CD4-positive, alpha-beta T cell (primary cell): Measurements from ENCODE around the gene SDK1. TPM values are rescaled to one million over a fixed set of nuclear protein-coding genes. Genes with fewer than 3 reads are reported as not detected.

Source experiments
- ATAC-seq: fragments of 200-7000 bp; cut with Tn5 transposase; one replicate; pipeline ENCODE4 v1.10.0; 2022; ENCODE audit warnings: mild to moderate bottlenecking; ENCODE audit not compliant: poor library complexity
- CTCF ChIA-PET: fragments of 350-600 bp; sonication (Branson Sonifier 250); formaldehyde crosslinking; loops from one replicate; lab custom pipeline; 2021; ENCODE audit warnings: antibody characterized with exemption, inconsistent platforms; lab: Charles Lee
- POLR2A ChIA-PET: fragments of 350-600 bp; sonication (Branson Sonifier 250); formaldehyde crosslinking; loops from one replicate; lab custom pipeline; 2021; ENCODE audit warnings: antibody characterized with exemption, inconsistent platforms; lab: Charles Lee
- DNase-seq, 14 experiments: peaks; one replicate each; pipeline ENCODE4 v3.0.0-alpha.2; 2013 to 2020; ENCODE audit warnings: mixed read lengths in 2 of 14
- H3K27ac ChIP-seq, 2 donors: one replicate each; pipeline versions ENCODE4 v1.5.1 to v1.7.0; 2013; ENCODE audit warnings: low read length in 2 of 2, low read depth in 1 of 2, mild to moderate bottlenecking in 1 of 2
- H3K27me3 ChIP-seq, 2 experiments: 1 replicate in 1 of 2; 2 replicates in 1 of 2; pipeline versions ENCODE4 v1.6.1 to v1.7.0; 2013; ENCODE audit warnings: low read length in 2 of 2, control low read depth in 1 of 2, mild to moderate bottlenecking in 1 of 2, moderate library complexity in 1 of 2; ENCODE audit not compliant: insufficient read depth in 2 of 2, control insufficient read depth in 1 of 2
- H3K36me3 ChIP-seq: one replicate; pipeline ENCODE4 v1.6.1; 2013; ENCODE audit warnings: low read length, control low read depth; ENCODE audit not compliant: insufficient read depth
- H3K4me1 ChIP-seq: one replicate; pipeline ENCODE4 v1.6.1; 2013; ENCODE audit warnings: low read length, control low read depth; ENCODE audit not compliant: insufficient read depth
- H3K4me3 ChIP-seq: one replicate; pipeline ENCODE4 v1.5.1; 2013; ENCODE audit warnings: mild to moderate bottlenecking, low read length, moderate library complexity
- H3K9me3 ChIP-seq, 2 experiments: 1 replicate in 1 of 2; 2 replicates in 1 of 2; pipeline versions ENCODE4 v1.6.1 to v1.7.0; 2013; ENCODE audit warnings: low read length in 2 of 2, mild to moderate bottlenecking in 2 of 2, control low read depth in 1 of 2, moderate library complexity in 1 of 2; ENCODE audit not compliant: control insufficient read depth in 1 of 2, insufficient read depth in 1 of 2
- H3K27ac Mint-ChIP-seq: one replicate; pipeline ENCODE4 v1.8.0; 2020; ENCODE audit warnings: mixed read lengths
- H3K27me3 Mint-ChIP-seq: one replicate; pipeline ENCODE4 v1.8.0; 2021; ENCODE audit warnings: mixed read lengths
- H3K36me3 Mint-ChIP-seq: one replicate; pipeline ENCODE4 v1.8.0; 2021; ENCODE audit warnings: low read depth, mixed read lengths
- H3K4me1 Mint-ChIP-seq: one replicate; pipeline ENCODE4 v1.8.0; 2021; ENCODE audit warnings: low read depth, mixed read lengths
- H3K4me3 Mint-ChIP-seq: one replicate; pipeline ENCODE4 v1.8.0; 2020; ENCODE audit warnings: mild to moderate bottlenecking, mixed read lengths
- H3K9me3 Mint-ChIP-seq: one replicate; pipeline ENCODE4 v1.8.0; 2020; ENCODE audit warnings: mixed read lengths
- intact Hi-C, 2 experiments: fragments of 100-400 bp; cut with DNase I in 1 of 2; cut with micrococcal nuclease in 1 of 2; formaldehyde crosslinking; loops; one replicate each; pipeline versions ENCODE4 v1.15.1 to v1.9.0; 2023 to 2025; cut with DNase I, micrococcal nuclease
- total RNA-seq, 174 experiments: library from RNA in 2 of 174; stranded (reverse) in 2 of 174; gene quantifications; one replicate each; pipeline ENCODE4 v1.2.3 and lab custom pipeline; 2021 to 2026
- TF ChIP-seq, protein P1 (sequence below): fragments of 200-600 bp; IDR thresholded peaks from one replicate; pipeline ENCODE4 v1.8.0; 2022; ENCODE audit warnings: antibody characterized with exemption, mild to moderate bottlenecking

The SDK1 gene
- total RNA-seq, 2 experiments from 2014 or later = 1.1 to 1.3 TPM

- POLR2A ChIA-PET = no interaction called here
- intact Hi-C loops = no loop called here
- Histone ChIP-seq H3K27ac (no peak overlapping the region), H3K9me3 (no peaks in the 10 kb centered on the region), H3K4me3 (no peak overlapping the region), H3K4me1 (no peaks in the 10 kb centered on the region), H3K27me3 (peaks cover 0 to 4% of the 10 kb centered on the region in 2 experiments), H3K36me3 (no peaks in the 10 kb centered on the region)
- TF ChIP-seq, protein P1, sequence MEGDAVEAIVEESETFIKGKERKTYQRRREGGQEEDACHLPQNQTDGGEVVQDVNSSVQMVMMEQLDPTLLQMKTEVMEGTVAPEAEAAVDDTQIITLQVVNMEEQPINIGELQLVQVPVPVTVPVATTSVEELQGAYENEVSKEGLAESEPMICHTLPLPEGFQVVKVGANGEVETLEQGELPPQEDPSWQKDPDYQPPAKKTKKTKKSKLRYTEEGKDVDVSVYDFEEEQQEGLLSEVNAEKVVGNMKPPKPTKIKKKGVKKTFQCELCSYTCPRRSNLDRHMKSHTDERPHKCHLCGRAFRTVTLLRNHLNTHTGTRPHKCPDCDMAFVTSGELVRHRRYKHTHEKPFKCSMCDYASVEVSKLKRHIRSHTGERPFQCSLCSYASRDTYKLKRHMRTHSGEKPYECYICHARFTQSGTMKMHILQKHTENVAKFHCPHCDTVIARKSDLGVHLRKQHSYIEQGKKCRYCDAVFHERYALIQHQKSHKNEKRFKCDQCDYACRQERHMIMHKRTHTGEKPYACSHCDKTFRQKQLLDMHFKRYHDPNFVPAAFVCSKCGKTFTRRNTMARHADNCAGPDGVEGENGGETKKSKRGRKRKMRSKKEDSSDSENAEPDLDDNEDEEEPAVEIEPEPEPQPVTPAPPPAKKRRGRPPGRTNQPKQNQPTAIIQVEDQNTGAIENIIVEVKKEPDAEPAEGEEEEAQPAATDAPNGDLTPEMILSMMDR = no peak
- H3K36me3 Mint-ChIP-seq = no peaks in the 10 kb centered on the region
- H3K27me3 Mint-ChIP-seq = no peaks in the 10 kb centered on the region
- H3K4me1 Mint-ChIP-seq = no peaks in the 10 kb centered on the region
- H3K4me3 Mint-ChIP-seq = no peak overlapping the region
- H3K9me3 Mint-ChIP-seq = no peaks in the 10 kb centered on the region
- DNase-seq (no peak), ATAC-seq (no peak)
- H3K27ac Mint-ChIP-seq = no peak overlapping the region
- CTCF ChIA-PET = interaction anchor here (0.6 kb wide), 1 partner anchor 619 kb away, joined by 3 read pairs; no protein-coding TSS in a partner anchor
Observed at GRCh38 chr7:3910054-3910453, 609.0 kb downstream of the SDK1 start.

DNA sequence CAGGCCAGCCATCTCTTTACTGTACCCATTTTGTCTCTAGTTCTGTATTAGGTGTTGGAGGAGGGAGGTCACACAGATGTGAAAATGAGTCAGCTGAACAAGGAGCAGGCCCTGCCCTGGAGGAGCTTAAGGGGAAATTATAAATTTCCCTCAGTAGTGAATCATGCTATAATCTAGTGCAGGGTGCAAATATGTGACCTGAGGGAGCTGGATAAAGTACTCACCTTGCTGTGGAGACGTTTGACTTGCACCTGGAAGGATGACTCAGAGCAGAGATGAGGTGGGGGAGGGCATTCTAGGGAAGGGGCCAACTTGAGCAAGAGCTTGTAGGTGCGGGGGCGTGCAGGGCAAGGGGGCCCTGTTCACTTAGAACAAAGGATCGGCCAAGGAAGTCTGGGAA, 610.6 kb downstream of the SDK1 start:
- TF ChIP-seq, protein P1 = no peak
- no peak overlapping the region for H3K27ac Mint-ChIP-seq
- H3K36me3 ChIP-seq = no peaks in the 10 kb centered on the region
- POLR2A ChIA-PET = no interaction called here
- H3K27me3 ChIP-seq = peaks cover 0 to 4% of the 10 kb centered on the region in 2 experiments
- H3K27me3 Mint-ChIP-seq = no peaks in the 10 kb centered on the region
- H3K9me3 ChIP-seq = no peaks in the 10 kb centered on the region
- H3K27ac ChIP-seq = no peak overlapping the region
- H3K4me3 Mint-ChIP-seq = no peak overlapping the region
- no peak overlapping the region for H3K4me3 ChIP-seq
- H3K36me3 Mint-ChIP-seq = no peaks in the 10 kb centered on the region
- DNase-seq = no peak
- intact Hi-C loops = no loop called here
- no peaks in the 10 kb centered on the region for H3K4me1 Mint-ChIP-seq
- no peak for ATAC-seq
- no peaks in the 10 kb centered on the region for H3K9me3 Mint-ChIP-seq
- CTCF ChIA-PET = no interaction called here
- H3K4me1 ChIP-seq = no peaks in the 10 kb centered on the region

- Histone ChIP-seq H3K27me3 (peaks cover 0 to 4% of the 10 kb centered on the region in 2 experiments), H3K4me3 (no peak overlapping the region), H3K4me1 (no peaks in the 10 kb centered on the region), H3K36me3 (no peaks in the 10 kb centered on the region), H3K9me3 (no peaks in the 10 kb centered on the region), H3K27ac (no peak overlapping the region)
- Mint-ChIP-seq H3K9me3 (no peaks in the 10 kb centered on the region), H3K4me3 (no peak overlapping the region), H3K27ac (no peak overlapping the region), H3K36me3 (no peaks in the 10 kb centered on the region), H3K4me1 (no peaks in the 10 kb centered on the region), H3K27me3 (no peaks in the 10 kb centered on the region)
- DNase-seq (no peak), ATAC-seq (no peak)
- TF ChIP-seq, protein P1 = no peak
- ChIA-PET POLR2A (no interaction called here), CTCF (no interaction called here)
- intact Hi-C loops = no loop called here
Observed at GRCh38 chr7:3912291-3912690, 611.2 kb downstream of the SDK1 start.
